HG03439 (cell line): ENCODE results near the gene CT83.

Source experiments
- ATAC-seq: cut with Tn5 transposase; IDR thresholded peaks from one replicate; pipeline ENCODE4 v1.9.1; 2021; ENCODE audit warnings: mild to moderate bottlenecking, moderate library complexity; ENCODE audit not compliant: unreplicated experiment

CT83 gene, protein sequence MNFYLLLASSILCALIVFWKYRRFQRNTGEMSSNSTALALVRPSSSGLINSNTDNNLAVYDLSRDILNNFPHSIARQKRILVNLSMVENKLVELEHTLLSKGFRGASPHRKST

DNA sequence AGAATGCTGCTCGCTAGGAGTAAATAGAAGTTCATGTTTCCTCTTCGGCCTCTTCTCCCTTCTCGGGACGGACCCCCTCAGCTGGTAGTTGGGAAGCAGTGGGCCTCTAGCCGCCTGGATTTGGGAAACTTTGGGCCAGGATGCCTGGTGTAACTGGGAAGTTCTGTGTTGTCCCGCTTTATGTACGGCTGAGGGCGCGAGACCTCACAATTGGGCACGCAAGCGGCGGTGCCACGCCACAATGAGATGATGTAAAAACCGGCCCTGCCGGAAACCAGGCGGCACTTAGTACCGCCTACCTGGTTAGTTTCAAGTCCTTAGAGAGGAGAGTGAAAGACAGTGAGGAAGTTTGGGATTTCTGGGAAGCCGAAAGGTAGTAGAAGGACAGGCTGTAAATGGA, at the start of gene CT83:
Gene CT83 (minus strand): TSS at position 155 of the 400 bp plus-strand sequence. CDS start 120 bp downstream, at position 35.
- ATAC-seq, result no peak

DNA sequence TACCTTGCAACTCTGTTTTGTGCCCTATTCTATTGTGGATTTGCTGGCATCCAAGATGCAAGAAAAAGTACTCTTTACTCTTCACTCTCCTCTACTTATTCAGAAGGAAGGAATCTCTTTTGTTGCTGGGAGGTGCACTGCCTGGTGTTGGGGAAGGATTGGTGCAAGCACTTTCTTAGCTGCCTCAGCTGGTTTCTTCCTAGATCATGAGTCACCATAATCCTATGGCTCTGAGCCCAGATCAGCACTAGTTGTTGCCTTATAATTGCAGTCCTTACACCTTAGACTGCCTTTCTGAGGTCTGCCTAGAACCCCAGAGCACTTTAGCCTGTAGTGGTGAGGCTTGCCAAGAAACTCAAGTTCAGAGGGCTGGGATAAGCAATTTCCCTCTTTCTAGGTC, 37.0 kb upstream of the CT83 start:
- no peak for ATAC-seq

DNA sequence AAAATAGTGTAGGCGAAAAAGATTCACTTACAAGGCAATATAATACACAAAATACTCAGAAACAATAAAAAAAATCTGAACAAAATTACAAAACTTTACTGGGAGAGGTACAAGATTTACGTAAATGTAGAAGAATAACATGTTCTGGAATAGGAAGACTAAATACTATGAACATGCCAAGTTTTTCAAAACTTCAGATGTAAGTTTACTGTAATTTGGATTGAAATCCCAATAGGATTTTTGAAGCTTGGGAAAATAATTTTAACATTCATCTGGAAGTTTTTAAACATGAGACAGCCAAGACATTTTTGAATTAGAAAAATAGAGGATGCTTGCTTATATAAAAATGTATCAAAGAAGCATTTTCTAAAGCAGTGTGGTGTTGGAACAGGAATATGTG, 30.5 kb upstream of the CT83 start:
- no peak for ATAC-seq

DNA sequence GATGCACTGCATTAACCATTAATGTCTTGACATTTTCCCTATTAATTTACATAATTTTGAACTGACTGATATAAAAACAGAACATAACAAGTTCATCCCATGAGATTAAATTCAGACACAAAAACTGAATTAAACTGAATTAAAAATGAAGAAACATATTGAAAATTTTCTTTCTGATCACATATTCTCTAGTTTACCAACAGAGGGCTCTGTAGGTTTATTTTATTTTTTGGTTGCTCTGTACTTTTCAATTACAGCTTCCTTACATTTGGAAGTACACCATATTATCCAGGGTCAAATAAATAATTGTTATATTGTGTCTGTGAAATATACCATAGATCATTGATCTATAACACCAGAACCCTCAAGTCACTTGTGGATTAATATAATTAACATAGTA, 27.3 kb upstream of the CT83 start:
- ATAC-seq, result no peak

DNA sequence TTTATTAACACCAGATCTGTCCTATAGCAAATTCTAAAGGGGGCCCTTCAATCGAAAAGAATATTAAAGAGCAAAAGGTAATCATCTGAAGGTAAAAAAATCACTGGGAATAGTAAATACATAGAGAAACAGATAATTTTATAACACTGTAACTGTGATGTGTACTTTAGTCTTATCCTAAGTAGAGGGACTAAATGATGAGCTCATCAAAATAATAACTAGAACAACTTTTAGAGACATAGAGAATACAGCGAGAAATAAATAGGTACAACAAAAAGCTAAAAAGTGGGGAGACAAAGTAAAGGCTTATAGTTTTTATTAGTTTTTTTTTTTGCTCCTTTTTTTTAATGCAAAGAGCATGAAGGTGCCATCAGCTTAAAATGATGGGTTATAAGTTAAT, 17.3 kb upstream of the CT83 start:
- no peak for ATAC-seq

DNA sequence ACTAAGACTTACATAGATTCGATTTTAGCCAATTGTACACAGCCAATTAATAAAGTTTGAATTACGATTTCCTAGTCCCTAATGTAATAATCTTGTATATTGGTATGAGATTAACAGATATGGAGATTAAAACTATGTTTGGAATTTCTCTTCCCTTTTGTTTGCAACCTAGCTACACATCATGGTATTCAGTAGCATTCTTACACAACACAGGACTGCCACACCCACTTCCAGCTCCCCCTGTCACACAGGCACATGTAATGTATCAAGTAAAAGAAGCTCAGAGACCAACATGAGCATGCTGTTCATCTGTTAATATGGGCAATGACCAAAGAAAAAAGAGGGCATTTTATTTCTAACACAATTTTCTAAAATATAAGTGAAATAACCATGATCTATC, 13.6 kb downstream of the CT83 start:
- no peak for ATAC-seq

DNA sequence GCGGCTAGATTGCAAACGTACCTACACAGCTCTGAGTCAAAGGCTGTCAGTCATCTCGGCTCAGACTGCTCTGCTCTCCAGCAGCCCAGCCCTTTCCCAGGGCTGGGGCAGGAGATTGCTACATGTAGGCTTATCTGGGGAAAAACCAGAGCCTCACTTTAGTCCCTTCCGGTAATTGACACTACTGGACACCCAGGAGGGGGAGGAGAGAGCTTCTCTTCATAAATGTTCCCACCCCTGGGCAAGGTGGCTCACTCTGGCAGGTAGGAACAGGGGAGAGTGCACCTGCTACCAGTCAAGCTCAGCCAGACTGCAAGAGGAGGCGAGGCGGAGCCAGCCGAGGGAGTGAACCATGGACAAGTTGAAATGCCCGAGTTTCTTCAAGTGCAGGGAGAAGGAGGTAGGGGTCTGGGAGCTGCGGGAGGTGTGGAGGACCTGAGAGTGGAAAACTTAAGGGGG, 26.4 kb downstream of the CT83 start, which contains the start of gene SLC6A14:
Gene SLC6A14 (plus strand): TSS at position 249 of the 459 bp plus-strand sequence. CDS start 104 bp downstream, at position 353.
- ATAC-seq, result no peak

DNA sequence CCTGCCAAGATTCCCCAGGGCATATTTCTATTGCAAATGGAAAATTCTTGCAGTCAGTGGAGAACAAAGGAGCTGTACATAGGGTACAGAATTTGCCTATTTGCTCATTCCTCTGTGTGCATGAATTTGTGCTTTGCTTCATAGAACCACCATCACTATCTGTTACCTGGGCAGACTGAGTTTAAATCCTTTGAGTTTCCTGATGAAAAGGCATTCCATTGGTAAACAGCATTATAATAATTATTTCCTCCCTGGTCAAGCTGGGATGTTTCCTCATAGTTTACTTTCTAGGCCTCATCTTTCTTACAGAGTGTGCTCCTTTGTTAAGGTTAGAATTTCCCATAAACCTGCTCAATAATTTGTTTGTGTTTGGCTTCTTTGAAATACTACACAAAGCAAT, 27.2 kb downstream of the CT83 start:
- ATAC-seq, result no peak

DNA sequence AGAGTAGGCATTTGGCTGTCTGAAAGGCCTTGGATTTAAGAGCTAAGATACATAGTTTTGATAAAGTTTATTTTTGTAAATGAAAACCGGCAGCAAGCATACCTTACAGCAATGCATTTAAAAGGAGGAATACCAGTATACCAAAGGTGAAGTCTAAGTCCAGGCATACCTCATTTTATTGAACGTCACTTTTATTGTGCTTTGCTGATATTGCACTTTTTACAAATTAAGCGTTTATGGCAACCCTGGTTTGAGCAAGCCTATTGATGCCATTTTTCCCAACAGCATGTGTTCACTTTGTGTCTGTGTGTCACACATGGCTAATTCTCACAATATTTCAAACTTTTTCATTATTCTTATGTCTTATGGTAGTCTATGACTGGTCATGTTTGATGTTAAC, 34.8 kb downstream of the CT83 start:
- no peak for ATAC-seq

DNA sequence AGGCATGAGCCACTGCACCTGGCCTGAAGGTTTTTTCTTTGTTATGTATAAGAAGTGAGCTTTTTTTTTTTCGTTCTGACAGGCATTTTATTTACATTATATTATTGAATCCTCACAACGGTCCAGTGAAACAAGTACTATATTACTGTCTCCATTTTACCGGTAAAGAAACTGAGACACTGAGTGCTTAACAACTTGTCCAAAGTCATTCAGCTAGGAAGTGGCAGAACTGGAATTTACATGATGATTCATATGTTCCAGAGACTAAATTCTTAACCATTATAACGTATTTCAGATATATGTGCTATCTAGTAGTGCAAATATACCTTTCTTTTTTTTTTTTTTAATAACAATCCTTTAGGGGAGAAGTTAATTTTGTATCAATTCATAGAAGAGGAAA, 44.8 kb downstream of the CT83 start:
- no peak for ATAC-seq

DNA sequence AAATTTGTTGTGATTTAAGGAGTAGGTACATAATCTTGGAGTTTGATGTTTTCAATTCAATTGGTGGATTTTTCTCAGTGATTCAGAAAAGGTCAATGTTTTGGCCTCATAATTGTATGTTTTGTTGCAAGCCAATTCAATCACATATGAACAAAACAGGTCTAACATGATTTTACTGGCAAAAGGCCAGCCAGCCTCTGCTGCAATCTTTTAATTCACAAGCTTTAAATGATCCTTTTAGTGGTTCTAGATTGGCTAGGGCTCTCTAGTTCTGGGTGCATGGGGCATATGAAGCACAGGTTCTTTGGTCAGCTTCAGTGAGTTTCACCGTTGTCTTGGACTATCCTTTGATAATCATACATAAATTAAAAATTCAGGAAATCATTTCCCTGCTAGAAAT, 45.6 kb downstream of the CT83 start:
- ATAC-seq, result no peak

DNA sequence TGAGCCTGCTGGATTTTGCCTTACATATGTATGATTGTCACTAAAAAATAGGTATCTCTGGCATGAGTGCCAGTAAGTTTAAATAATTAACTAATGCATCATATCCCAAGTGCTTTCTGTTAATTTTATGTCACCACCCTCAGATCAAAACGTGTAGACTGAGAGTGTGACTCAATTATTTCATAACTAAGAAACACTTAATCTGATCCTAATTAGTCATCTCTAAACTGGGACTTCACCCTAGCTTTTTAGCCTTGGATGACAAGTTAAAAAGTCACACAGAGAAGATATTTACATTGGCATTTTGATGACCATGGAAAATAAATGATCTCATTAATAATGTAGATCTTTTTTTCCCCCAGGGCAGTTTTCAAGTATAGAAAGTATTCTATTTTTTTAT, 49.5 kb downstream of the CT83 start:
- ATAC-seq, result no peak
